NCI-H146 treated with DMSO at 0.1 percent for 48 hours (cell line): ENCODE data around the gene SOCS6.
"Not testable (repeated sequence)": the region's sequence is repeated elsewhere in the genome, so short reads cannot be mapped to it uniquely, and the experiment has no call there.

Experiments
- DNase-seq: peaks from one replicate; lab custom pipeline; 2025; ENCODE audit not compliant: unreplicated experiment; lab: John Stamatoyannopoulos, UW

Gene SOCS6

GRCh38 chr18:70321616-70322015 lies 32.8 kb downstream of the SOCS6 start:
- DNase-seq: no peak

GRCh38 chr18:70322385-70322784 lies 33.5 kb downstream of the SOCS6 start:
- DNase-seq: no peak

GRCh38 chr18:70322928-70323327 lies 34.1 kb downstream of the SOCS6 start:
- no peak for DNase-seq

GRCh38 chr18:70324897-70325296 lies 36.1 kb downstream of the SOCS6 start:
- DNase-seq: no peak

- no peak for DNase-seq
These were observed 37.4 kb downstream of the SOCS6 start for GRCh38 chr18:70326255-70326654.

- DNase-seq: no peak
These were observed 39.3 kb downstream of the SOCS6 start for GRCh38 chr18:70328169-70328568.

- DNase-seq: no peak
These were observed 40.2 kb downstream of the SOCS6 start for GRCh38 chr18:70329071-70329470.

GRCh38 chr18:70330887-70331286 lies 42.0 kb downstream of the SOCS6 start:
- no peak for DNase-seq

GRCh38 chr18:70331456-70332097 lies 42.7 kb downstream of the SOCS6 start:
- no peak for DNase-seq

GRCh38 chr18:70332694-70333093 lies 43.8 kb downstream of the SOCS6 start:
- no peak for DNase-seq

- DNase-seq: no peak
These were observed 44.5 kb downstream of the SOCS6 start for GRCh38 chr18:70333316-70333715.

GRCh38 chr18:70333757-70334156 lies 44.9 kb downstream of the SOCS6 start:
- DNase-seq: no peak

GRCh38 chr18:70334264-70334663 lies 45.4 kb downstream of the SOCS6 start:
- DNase-seq: no peak

GRCh38 chr18:70334728-70335329 lies 46.0 kb downstream of the SOCS6 start:
- DNase-seq: peak; percentile 34

GRCh38 chr18:70335892-70336726 lies 47.3 kb downstream of the SOCS6 start:
- DNase-seq: no peak

- no peak for DNase-seq
These were observed 48.5 kb downstream of the SOCS6 start for GRCh38 chr18:70337139-70337972.

- no peak for DNase-seq
These were observed 50.0 kb downstream of the SOCS6 start for GRCh38 chr18:70338890-70339289.

GRCh38 chr18:70339915-70340314 lies 51.1 kb downstream of the SOCS6 start:
- DNase-seq: no peak

GRCh38 chr18:70348481-70348880 lies 59.6 kb downstream of the SOCS6 start:
- DNase-seq: not testable (repeated sequence)

GRCh38 chr18:70349316-70349715 lies 60.5 kb downstream of the SOCS6 start:
- DNase-seq: no peak

GRCh38 chr18:70354080-70354479 lies 65.2 kb downstream of the SOCS6 start:
- no peak for DNase-seq
